Mesendoderm (in vitro differentiated cells): ENCODE measurements around the gene PRR35.

Source experiments
- DNase-seq: peaks from one replicate; pipeline ENCODE4 v3.0.0; 2013
- H2AK5ac ChIP-seq: 2 replicates; pipeline ENCODE4 v1.6.1; 2013; ENCODE audit warnings: low read length, inconsistent platforms
- H2BK120ac ChIP-seq: 2 replicates; pipeline ENCODE4 v1.6.1; 2013; ENCODE audit warnings: low read depth, mild to moderate bottlenecking, low read length, moderate library complexity, mixed read lengths
- H2BK15ac ChIP-seq: replicated peaks from 2 replicates; pipeline ENCODE4 v1.6.1; 2013; ENCODE audit warnings: low read depth, mild to moderate bottlenecking, moderate library complexity
- H2BK5ac ChIP-seq: 2 replicates; pipeline ENCODE4 v1.6.1; 2013; ENCODE audit warnings: low read length, inconsistent platforms
- H3K18ac ChIP-seq: 2 replicates; pipeline ENCODE4 v1.6.1; 2013; ENCODE audit warnings: mild to moderate bottlenecking, low read length, mixed read lengths
- H3K23ac ChIP-seq: one replicate; pipeline ENCODE4 v1.6.1; 2013; ENCODE audit warnings: low read length
- H3K27ac ChIP-seq: 2 replicates; pipeline ENCODE4 v1.5.1; 2013; ENCODE audit warnings: low read depth, mild to moderate bottlenecking, inconsistent platforms, low read length, moderate library complexity
- H3K27me3 ChIP-seq: 2 replicates; pipeline ENCODE4 v1.6.1; 2013; ENCODE audit warnings: low read length, control low read depth, mild to moderate bottlenecking, inconsistent platforms; ENCODE audit not compliant: insufficient read depth, poor library complexity
- H3K36me3 ChIP-seq: 2 replicates; pipeline ENCODE4 v1.6.1; 2013; ENCODE audit warnings: low read length, inconsistent platforms; ENCODE audit not compliant: control insufficient read depth, insufficient read depth
- H3K4ac ChIP-seq: one replicate; pipeline ENCODE4 v1.6.1; 2013; ENCODE audit warnings: low read depth, mild to moderate bottlenecking, low read length, moderate library complexity
- H3K4me1 ChIP-seq: 2 replicates; pipeline ENCODE4 v1.6.1; 2013; ENCODE audit warnings: low read depth, low read length, inconsistent platforms; ENCODE audit not compliant: control insufficient read depth
- H3K4me2 ChIP-seq: 2 replicates; pipeline ENCODE4 v1.6.1; 2013; ENCODE audit warnings: low read length
- H3K4me3 ChIP-seq: 2 replicates; pipeline ENCODE4 v1.5.1; 2013; ENCODE audit warnings: mild to moderate bottlenecking, low read length
- H3K56ac ChIP-seq: one replicate; pipeline ENCODE4 v1.6.1; 2013; ENCODE audit warnings: low read length
- H3K79me1 ChIP-seq: 2 replicates; pipeline ENCODE4 v1.6.1; 2013; ENCODE audit warnings: low read length, inconsistent platforms
- H3K79me2 ChIP-seq: 2 replicates; pipeline ENCODE4 v1.6.1; 2013; ENCODE audit warnings: mild to moderate bottlenecking, low read length; ENCODE audit not compliant: control insufficient read depth, insufficient read depth
- H3K9ac ChIP-seq: 2 replicates; pipeline ENCODE4 v1.6.1; 2013; ENCODE audit warnings: low read length, inconsistent platforms
- H4K5ac ChIP-seq: one replicate; pipeline ENCODE4 v1.6.1; 2013; ENCODE audit warnings: low read length
- H4K8ac ChIP-seq: one replicate; pipeline ENCODE4 v1.6.1; 2013; ENCODE audit warnings: low read depth, mild to moderate bottlenecking, control low read depth, low read length, moderate library complexity
- WGBS: extraction: QIAGEN DNeasy Blood & Tissue Kit; methylation state at CpG from one replicate; pipeline ENCODE4 v1.1.7; 2013; ENCODE audit warnings: low lambda C conversion rate, missing lambda C conversion rate; ENCODE audit not compliant: insufficient coverage; ENCODE audit errors: extremely low coverage; 5-methylcytosine and 5-hydroxymethylcytosine counted together

Gene PRR35

DNA sequence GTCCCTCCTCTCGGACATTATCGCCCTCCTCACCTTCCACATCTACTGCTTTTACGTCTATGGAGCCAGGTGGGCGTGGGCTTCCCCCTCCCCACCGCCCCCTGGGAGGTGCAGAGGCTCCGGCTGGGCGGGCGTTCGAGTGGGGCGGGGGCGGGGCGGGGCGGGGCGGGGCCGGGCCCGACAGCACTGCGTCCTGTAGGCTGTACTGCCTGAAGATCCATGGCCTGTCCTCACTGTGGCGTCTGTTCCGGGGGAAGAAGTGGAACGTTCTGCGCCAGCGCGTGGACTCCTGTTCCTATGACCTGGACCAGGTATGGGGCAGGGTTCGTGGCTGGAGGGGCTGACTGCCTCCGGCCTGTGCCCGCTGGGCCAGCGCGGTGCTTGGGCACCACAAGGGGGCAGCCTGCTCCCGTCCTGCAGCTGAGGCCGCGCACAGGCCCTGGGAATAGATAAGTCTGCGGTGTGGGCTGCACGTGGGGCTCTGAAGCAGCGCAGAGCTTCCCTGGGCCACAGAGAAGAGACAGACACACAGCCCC lies 18.7 kb downstream of the PRR35 start:
- Histone ChIP-seq H2BK15ac (no peak overlapping the region), H3K79me2 (no peaks in the 10 kb centered on the region), H3K4me2 (peak overlapping the region; percentile 63), H3K18ac (no peak overlapping the region), H3K4me3 (no peak overlapping the region), H2AK5ac (no peak overlapping the region), H3K4ac (no peak overlapping the region), H3K56ac (peak overlapping the region; percentile 78), H2BK120ac (no peak overlapping the region), H3K4me1 (no peaks in the 10 kb centered on the region), H3K27ac (no peak overlapping the region), H3K23ac (no peak overlapping the region), H4K5ac (no peak overlapping the region), H3K27me3 (no peaks in the 10 kb centered on the region), H4K8ac (no peak overlapping the region), H2BK5ac (no peak overlapping the region), H3K9ac (peak overlapping the region; percentile 61), H3K79me1 (no peaks in the 10 kb centered on the region), H3K36me3 (no peaks in the 10 kb centered on the region)
- DNase-seq: peak; percentile 89
- WGBS: no CpG with 5 or more reads among the region's 34 CpGs

DNA sequence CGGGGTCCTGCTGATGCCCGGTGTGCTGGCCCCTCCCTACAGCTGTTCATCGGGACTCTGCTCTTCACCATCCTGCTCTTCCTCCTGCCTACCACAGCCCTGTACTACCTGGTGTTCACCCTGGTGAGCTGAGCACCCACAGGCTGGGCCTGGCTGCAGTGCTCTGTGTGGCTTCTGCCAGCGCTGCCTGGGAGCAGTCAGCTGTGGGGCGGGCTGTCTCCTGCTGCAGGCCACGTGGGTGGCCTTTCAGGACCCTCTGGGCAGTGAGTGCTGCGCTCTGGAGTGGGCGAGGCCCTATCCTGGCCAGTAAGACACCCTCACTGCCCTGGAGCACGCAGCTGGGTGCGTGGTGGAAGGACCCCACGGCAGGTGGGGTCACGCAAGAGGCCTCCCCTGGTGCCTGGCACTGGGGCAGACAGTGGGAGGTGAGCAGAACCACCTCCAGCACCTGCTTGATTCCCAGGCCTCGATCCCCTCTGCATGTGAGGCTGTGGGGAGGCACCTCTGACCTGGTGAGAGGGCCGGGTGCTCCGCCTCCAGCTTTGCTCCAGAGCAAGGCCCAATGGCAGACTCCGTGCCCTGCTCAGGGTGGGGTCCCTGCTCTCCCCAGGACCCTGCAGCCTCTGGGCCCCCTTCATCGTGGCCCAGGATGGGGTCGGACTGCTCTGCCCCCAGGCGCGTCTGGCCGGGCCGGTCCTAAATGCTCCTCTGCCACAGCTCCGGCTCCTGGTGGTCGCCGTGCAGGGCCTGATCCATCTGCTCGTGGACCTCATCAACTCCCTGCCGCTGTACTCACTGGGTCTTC lies 20.1 kb downstream of the PRR35 start:
- Histone ChIP-seq H2BK15ac (no peak overlapping the region), H3K4ac (no peak overlapping the region), H3K23ac (peak overlapping the region; percentile 24), H3K9ac (no peak overlapping the region), H2BK120ac (no peak overlapping the region), H3K79me1 (no peaks in the 10 kb centered on the region), H3K56ac (no peak overlapping the region), H3K4me1 (no peaks in the 10 kb centered on the region), H3K18ac (no peak overlapping the region), H3K36me3 (no peaks in the 10 kb centered on the region), H3K4me3 (no peak overlapping the region), H4K8ac (no peak overlapping the region), H3K4me2 (no peak overlapping the region), H2BK5ac (no peak overlapping the region), H2AK5ac (no peak overlapping the region), H3K27me3 (no peaks in the 10 kb centered on the region), H3K27ac (no peak overlapping the region), H3K79me2 (no peaks in the 10 kb centered on the region), H4K5ac (no peak overlapping the region)
- no CpG with 5 or more reads among the region's 27 CpGs for WGBS
- DNase-seq: no peak

- WGBS: no CpG with 5 or more reads among the region's 19 CpGs
- Histone ChIP-seq H2BK5ac (no peak overlapping the region), H3K4me2 (no peak overlapping the region), H2AK5ac (no peak overlapping the region), H3K23ac (no peak overlapping the region), H3K9ac (no peak overlapping the region), H2BK15ac (no peak overlapping the region), H3K18ac (no peak overlapping the region), H3K36me3 (no peaks in the 10 kb centered on the region), H2BK120ac (no peak overlapping the region), H3K4ac (no peak overlapping the region), H3K4me3 (no peak overlapping the region), H3K27me3 (no peaks in the 10 kb centered on the region), H3K27ac (no peak overlapping the region), H4K8ac (no peak overlapping the region), H3K56ac (no peak overlapping the region), H3K79me1 (no peaks in the 10 kb centered on the region), H4K5ac (no peak overlapping the region), H3K79me2 (no peaks in the 10 kb centered on the region), H3K4me1 (no peaks in the 10 kb centered on the region)
- no peak for DNase-seq
Observed at GRCh38 chr16:580946-581498, 20.8 kb downstream of the PRR35 start.

GRCh38 chr16:582218-582613 lies 22.0 kb downstream of the PRR35 start:
- no peaks in the 10 kb centered on the region for H3K79me1 ChIP-seq
- H3K27ac ChIP-seq: no peak overlapping the region
- no peaks in the 10 kb centered on the region for H3K36me3 ChIP-seq
- H2BK120ac ChIP-seq: no peak overlapping the region
- no peak for DNase-seq
- H3K4me1 ChIP-seq: no peaks in the 10 kb centered on the region
- H3K27me3 ChIP-seq: no peaks in the 10 kb centered on the region
- no peak overlapping the region for H3K4me3 ChIP-seq
- H3K4me2 ChIP-seq: no peak overlapping the region
- H4K8ac ChIP-seq: no peak overlapping the region
- no peak overlapping the region for H3K56ac ChIP-seq
- no CpG with 5 or more reads among the region's 18 CpGs for WGBS
- H2BK5ac ChIP-seq: no peak overlapping the region
- no peak overlapping the region for H3K18ac ChIP-seq
- H3K4ac ChIP-seq: no peak overlapping the region
- no peak overlapping the region for H2BK15ac ChIP-seq
- H3K79me2 ChIP-seq: no peaks in the 10 kb centered on the region
- H3K9ac ChIP-seq: no peak overlapping the region
- no peak overlapping the region for H3K23ac ChIP-seq
- H4K5ac ChIP-seq: no peak overlapping the region
- H2AK5ac ChIP-seq: no peak overlapping the region

GRCh38 chr16:582614-583331 lies 22.6 kb downstream of the PRR35 start:
- H2AK5ac ChIP-seq: no peak overlapping the region
- H3K36me3 ChIP-seq: no peaks in the 10 kb centered on the region
- no peak overlapping the region for H4K8ac ChIP-seq
- no peak overlapping the region for H3K27ac ChIP-seq
- WGBS: no CpG with 5 or more reads among the region's 21 CpGs
- no peaks in the 10 kb centered on the region for H3K4me1 ChIP-seq
- H3K23ac ChIP-seq: no peak overlapping the region
- H2BK15ac ChIP-seq: no peak overlapping the region
- no peak overlapping the region for H3K18ac ChIP-seq
- H2BK120ac ChIP-seq: no peak overlapping the region
- no peaks in the 10 kb centered on the region for H3K79me1 ChIP-seq
- no peak overlapping the region for H3K56ac ChIP-seq
- H3K4me3 ChIP-seq: no peak overlapping the region
- H3K4me2 ChIP-seq: no peak overlapping the region
- H3K4ac ChIP-seq: no peak overlapping the region
- no peak overlapping the region for H4K5ac ChIP-seq
- H2BK5ac ChIP-seq: no peak overlapping the region
- no peak for DNase-seq
- H3K27me3 ChIP-seq: no peaks in the 10 kb centered on the region
- no peak overlapping the region for H3K9ac ChIP-seq
- no peaks in the 10 kb centered on the region for H3K79me2 ChIP-seq
